ENCODE data around the gene BCL2L12. TPM values are rescaled to one million over a fixed set of nuclear protein-coding genes. Genes with fewer than 3 reads are reported as not detected.

BCL2L12 gene
- total RNA-seq, 1 donor from 2014 or later = 6.8 TPM

DNA sequence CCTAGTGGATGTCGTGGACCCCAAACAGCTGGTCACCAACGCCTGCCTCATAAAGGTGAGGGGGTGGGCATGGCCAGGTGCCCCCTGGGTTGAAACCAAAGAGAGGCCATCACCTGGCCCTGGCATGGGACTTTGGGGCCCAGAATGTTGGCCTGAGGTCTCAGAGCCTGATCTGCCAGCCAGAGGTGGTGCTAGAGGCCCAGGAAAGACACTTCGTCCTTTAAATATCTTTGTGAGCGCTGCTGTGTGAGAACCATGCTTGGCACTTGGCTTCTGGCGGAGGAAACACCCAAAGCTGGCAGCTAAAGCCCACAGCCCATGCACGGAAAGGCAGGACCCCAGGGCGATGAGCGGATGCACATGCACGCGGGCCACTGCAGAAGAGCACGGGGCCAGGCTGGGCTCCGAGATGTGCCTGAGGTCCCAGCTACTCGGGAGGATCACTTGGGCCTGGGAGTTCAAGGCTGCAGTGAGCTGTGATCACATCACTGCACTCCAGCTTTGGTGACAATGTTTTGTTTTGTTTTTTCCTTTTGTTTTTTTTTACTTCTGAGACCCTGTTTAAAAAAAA lies 19.3 kb downstream of the BCL2L12 start:
- no peak for DNase-seq (ENCODE audit: low read depth, low spot score)

- DNase-seq (ENCODE audit: low read depth, low spot score) = no peak
Observed at GRCh38 chr19:49685845-49686332, 20.2 kb downstream of the BCL2L12 start.

DNA sequence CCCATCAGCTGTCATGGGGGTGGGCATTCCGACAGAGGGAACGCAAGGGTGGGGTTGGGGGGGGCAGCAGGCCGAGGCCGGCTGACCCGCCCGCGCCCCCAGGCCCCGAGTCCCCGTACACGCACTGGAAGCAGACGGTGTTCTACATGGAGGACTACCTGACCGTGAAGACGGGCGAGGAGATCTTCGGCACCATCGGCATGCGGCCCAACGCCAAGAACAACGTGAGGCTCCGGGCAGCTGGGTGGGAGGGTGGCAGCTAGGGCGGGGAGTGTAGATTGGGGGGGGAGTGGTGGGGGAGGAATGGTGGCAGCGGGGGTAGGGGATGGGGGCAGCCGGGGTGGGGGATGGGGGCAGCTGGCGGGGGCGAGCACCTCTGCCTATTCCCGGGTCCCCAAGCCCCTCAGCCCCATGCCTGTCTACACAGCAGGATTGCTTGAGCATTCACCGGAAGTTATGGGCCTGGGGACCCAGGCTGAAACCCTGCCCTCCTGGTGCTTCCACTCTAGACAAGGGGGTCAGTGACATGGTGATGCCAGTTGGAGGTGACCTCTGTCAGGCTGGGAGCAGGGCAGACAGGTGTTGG lies 20.9 kb downstream of the BCL2L12 start:
- DNase-seq (ENCODE audit: low read depth, low spot score) = no peak

DNA sequence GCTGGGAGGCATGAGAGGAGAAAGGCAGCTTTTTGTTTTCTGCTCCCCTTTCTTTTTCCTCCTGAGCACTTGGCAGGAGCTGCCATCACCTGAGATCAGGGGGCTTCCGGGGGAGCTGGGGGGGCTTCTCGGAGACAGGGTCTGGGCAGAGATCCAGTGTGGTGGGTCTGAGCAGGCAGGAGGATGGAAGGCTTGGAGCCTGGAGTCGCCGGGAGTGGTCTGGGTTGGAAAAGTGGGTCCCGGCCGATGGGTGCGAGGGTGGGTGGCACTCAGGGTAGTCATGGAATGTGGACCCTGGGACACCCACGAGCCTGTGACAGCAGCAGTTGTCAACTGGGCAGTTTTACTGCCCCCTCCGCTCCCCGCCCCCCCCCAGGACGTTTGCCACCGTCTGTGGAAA lies 21.4 kb downstream of the BCL2L12 start:
- no peak for DNase-seq (ENCODE audit: low read depth, low spot score)

GRCh38 chr19:49687566-49688316 lies 22.0 kb downstream of the BCL2L12 start:
- DNase-seq (ENCODE audit: low read depth, low spot score) = no peak

DNA sequence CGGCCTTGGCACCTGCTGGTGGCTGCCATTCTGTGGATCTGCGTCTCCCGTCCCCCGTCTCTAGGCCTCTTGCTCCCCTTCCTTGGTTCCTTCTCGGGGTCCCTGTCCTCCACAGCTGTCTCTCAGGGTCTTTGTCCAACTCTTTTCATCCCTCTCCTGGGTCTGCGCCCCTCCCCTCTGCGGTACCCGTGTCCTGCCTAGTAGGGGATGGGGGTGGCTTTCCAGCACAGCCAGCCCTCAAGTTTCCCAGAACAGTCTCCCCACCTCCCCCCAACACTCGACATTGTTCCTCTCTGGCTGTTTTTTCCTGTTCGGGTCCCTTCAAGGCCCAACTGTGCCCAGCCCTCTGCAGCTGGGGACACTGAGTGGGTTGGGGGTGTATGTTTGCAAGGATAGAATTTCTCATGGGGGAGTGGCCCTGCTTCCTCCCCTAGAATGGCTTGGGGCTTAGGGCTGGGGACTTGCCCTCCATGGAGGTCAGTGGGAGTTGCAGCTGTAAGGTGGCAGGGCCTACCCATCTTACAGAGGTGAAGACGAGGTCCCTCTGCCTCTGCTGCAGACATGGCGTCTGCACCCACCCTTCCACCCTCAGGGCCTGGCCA lies 22.9 kb downstream of the BCL2L12 start:
- no peak for DNase-seq (ENCODE audit: low read depth, low spot score)

DNA sequence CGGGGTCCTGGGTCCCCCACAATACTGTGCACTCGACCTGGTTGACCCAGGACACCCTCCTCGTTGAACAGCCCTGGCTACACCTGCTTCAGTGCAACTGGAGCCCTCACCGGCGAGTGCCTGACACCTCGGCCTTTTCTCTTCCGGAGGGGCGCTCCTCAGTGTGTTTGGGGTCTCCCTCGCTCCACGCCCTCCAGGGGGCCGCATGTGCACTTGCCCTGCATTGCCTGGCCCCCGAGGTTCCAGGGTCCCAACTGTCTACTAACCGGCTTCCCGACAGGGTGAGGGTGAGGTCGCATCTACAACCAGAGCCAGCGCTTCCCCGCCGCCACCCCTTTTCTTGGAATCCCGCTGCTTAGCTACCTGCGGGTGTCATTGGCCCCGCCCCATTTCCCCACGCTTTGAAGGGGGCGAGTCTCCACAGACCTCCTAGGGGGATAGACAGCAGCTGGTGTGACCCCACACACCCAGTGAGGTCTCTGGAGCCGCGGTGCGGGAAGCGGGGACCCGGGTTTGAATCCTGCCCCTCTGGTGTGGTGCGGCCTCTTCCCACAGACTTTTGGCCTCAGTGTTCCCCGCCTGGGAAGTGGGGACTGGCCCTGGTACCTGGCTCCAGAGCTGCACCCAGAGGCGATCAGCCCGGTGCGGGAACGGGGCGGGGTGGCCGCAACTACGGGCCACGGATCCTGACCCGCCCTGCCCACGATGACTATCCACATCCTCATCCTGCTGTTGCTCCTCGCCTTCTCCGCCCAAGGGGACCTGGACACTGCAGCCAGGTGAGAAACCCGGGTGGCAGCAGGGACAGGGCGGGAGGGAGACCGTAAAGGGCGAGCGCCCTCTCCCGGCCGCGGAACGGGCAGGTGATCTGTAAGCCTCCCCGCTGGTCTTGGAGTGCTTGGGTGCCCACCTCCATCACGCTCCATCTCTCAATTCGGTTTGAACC lies 23.7 kb downstream of the BCL2L12 start, which contains the start of gene ADM5:
Gene ADM5, plus strand, starts transcription at position 462 of the 946 bp plus-strand sequence. Its CDS starts 244 bp downstream, at position 706.
- DNase-seq (ENCODE audit: low read depth, low spot score) = no peak

GRCh38 chr19:49690079-49690655 lies 24.4 kb downstream of the BCL2L12 start:
- no peak for DNase-seq (ENCODE audit: low read depth, low spot score)

DNA sequence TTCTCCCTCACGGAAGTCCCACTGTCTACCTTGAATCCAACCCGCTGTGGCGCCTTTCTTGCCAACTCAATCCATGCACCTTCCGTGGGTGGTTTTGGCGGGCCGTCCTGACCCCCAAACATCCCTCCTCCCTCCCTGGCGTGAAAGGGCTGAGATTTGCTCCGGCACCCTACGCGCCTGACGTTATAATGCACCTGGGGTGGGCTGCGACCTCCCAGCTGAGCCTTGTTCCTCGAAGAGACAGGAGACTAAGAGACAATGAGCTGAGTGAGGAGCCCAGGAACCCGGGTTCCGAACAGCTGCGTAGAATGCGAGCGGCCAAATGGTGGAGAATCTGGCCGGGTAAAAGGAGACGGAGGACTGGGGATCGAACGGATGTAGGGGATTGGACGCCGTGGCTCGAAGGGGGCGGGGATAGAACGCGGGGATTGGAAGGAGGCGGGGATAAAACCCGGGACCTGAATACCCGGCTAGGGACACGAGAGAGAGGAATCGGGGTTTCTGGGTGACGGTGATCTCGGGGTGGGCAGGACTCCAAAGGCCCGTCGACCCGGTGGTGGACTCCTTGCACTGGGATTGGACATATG lies 25.0 kb downstream of the BCL2L12 start, which contains the start of gene CPT1C:
Gene CPT1C, plus strand, starts transcription at position 461 of the 587 bp plus-strand sequence. CDS start 1,137 bp downstream, outside the sequence.
- DNase-seq (ENCODE audit: low read depth, low spot score) = no peak

- no peak for DNase-seq (ENCODE audit: low read depth, low spot score)
Observed at GRCh38 chr19:49691243-49692146, 25.8 kb downstream of the BCL2L12 start.

DNA sequence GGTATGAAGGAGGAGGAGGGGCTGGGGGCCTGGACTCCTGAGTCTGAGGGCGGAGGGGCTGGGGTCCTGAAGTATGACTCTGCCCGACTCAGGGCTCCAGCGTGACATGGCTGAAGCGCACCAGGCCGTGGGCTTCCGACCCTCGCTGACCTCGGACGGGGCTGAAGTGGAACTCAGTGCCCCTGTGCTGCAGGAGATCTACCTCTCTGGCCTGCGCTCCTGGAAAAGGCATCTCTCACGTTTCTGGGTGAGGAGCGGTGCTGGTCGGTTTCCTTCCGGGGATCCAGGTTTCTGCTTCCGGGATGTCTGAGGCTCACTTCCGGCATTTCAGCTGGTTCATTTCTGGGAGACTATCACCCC lies 26.4 kb downstream of the BCL2L12 start:
- DNase-seq (ENCODE audit: low read depth, low spot score) = no peak

DNA sequence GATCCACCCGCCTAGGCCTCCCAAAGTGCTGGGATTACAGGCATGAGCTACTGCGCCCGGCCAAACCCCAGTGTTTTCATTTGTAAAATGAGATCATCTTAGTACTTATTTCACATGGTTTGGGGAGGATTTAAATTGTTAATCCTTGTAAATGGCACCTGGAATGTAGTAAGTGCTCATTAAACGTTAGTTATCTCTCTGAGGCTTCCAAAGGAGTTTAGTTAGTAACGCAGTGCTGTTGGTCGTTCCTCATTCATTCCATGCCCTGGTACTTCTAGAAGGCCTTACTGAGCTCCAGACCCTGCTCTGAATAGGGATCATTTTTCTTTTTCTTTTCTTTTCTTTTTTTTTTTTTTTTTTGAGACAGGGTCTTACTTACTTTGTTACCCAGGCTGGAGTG lies 30.4 kb downstream of the BCL2L12 start:
- no peak for DNase-seq (ENCODE audit: low read depth, low spot score)

- no peak for DNase-seq (ENCODE audit: low read depth, low spot score)
Observed at GRCh38 chr19:49696865-49697264, 31.1 kb downstream of the BCL2L12 start.

- DNase-seq (ENCODE audit: low read depth, low spot score) = no peak
Observed at GRCh38 chr19:49699364-49699763, 33.6 kb downstream of the BCL2L12 start.

DNA sequence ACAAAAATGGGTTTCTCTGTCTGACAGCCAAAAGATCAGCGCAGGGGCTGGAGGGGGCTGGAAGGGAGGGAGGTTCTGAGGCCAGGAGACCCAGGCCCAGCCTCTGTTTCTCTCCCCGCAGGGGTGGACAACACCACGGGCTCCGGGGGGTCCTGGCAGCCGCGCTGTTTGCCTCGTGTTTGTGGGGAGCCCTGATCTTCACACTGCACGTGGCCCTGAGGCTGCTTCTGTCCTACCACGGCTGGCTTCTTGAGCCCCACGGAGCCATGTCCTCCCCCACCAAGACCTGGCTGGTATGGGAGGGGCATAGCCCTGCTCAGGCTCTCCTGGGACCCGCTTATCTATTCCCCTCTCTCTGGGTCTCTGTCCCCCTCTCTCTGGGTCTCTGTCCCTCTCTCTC lies 34.8 kb downstream of the BCL2L12 start:
- no peak for DNase-seq (ENCODE audit: low read depth, low spot score)

DNA sequence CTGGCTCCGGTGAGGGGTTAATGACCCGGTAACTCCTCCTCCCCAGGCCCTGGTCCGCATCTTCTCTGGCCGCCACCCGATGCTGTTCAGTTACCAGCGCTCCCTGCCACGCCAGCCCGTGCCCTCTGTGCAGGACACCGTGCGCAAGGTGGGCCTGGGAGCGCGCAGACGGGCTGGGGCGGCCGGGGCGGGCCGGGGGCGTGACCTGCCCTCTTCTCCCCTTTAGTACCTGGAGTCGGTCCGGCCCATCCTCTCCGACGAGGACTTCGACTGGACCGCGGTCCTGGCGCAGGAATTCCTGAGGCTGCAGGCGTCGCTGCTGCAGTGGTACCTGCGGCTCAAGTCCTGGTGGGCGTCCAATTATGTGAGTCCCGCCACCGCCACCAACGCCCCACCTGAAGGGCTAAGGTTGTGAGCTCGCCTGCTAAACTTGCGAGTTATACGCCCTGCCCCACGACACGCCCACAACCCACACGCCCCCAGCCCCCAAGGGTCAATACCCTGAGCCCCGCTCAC lies 35.6 kb downstream of the BCL2L12 start:
- DNase-seq (ENCODE audit: low read depth, low spot score) = no peak

- DNase-seq (ENCODE audit: low read depth, low spot score) = no peak
Observed at GRCh38 chr19:49704888-49705642, 39.3 kb downstream of the BCL2L12 start.

- DNase-seq (ENCODE audit: low read depth, low spot score) = no peak
Observed at GRCh38 chr19:49705919-49706318, 40.2 kb downstream of the BCL2L12 start.
